Ovary (tissue), 9 donors: Measurements from ENCODE around the gene KNOP1. TPM values are rescaled to one million over a fixed set of nuclear protein-coding genes. Genes with fewer than 3 reads are reported as not detected.

Source experiments
- DNase-seq, 5 donors: peaks; one replicate each; pipeline ENCODE4 v3.0.0-alpha.2; 2019 to 2020
- H3K27ac ChIP-seq, 2 donors: fragments of 200-600 bp; one replicate each; pipeline versions ENCODE4 v1.5.1 to v1.8.0; 2019 to 2022
- H3K27me3 ChIP-seq: fragments of 200-600 bp; one replicate; pipeline ENCODE4 v1.8.0; 2022
- H3K36me3 ChIP-seq: fragments of 200-600 bp; sonication (generic); one replicate; pipeline ENCODE4 v1.5.1; 2019
- H3K4me1 ChIP-seq: one replicate; pipeline ENCODE4 v1.8.1; 2013; ENCODE audit warnings: mild to moderate bottlenecking, moderate library complexity; ENCODE audit not compliant: insufficient read depth
- H3K4me3 ChIP-seq: fragments of 200-600 bp; sonication (generic); one replicate; pipeline ENCODE4 v1.5.1; 2017
- H3K9me3 ChIP-seq, 2 donors: fragments of 200-600 bp in 1 of 2; sonication (generic) in 1 of 2; one replicate each; pipeline versions ENCODE4 v1.5.1 to v1.8.1; 2013 to 2019; ENCODE audit warnings: mild to moderate bottlenecking in 1 of 2, moderate library complexity in 1 of 2
- CTCF ChIP-seq, 3 donors: fragments of 450-650 bp in 2 of 3; fragments of 200-600 bp in 1 of 3; IDR thresholded peaks; one replicate each; pipeline versions ENCODE4 v1.5.1 to v1.8.0; 2016 to 2022; ENCODE audit warnings: antibody characterized with exemption in 3 of 3, mild to moderate bottlenecking in 1 of 3
- EP300 ChIP-seq: sonication (generic); formaldehyde crosslinking; IDR thresholded peaks from one replicate; pipeline ENCODE4 v1.6.1; 2017; ENCODE audit warnings: antibody characterized with exemption
- POLR2A ChIP-seq: fragments of 450-650 bp; IDR thresholded peaks from one replicate; pipeline ENCODE4 v1.6.1; 2017; ENCODE audit warnings: antibody characterized with exemption, mild to moderate bottlenecking, moderate library complexity
- WGBS, 3 donors: extraction: QIAGEN DNeasy Blood & Tissue Kit in 1 of 3; methylation state at CpG; one replicate each; pipeline versions ENCODE4 v1.1.5 to v1.1.7; 2013 to 2017; 5-methylcytosine and 5-hydroxymethylcytosine counted together
- intact Hi-C, 4 donors: fragments of 100-400 bp; cut with DNase I; formaldehyde crosslinking; loops; one replicate each; pipeline versions ENCODE4 v1.11.0 to v1.15.1; 2022 to 2023
- polyA plus RNA-seq, 2 donors: library from polyadenylated mRNA; stranded (reverse); fragments of 200-250 nt in 1 of 2; fragments of 350-450 nt in 1 of 2; fragmentation: Illumina TruSeq in 1 of 2; extraction: RNeasy Lipid Tissue Mini Kit (QIAGEN cat#74804) in 1 of 2; gene quantifications; one replicate each; pipeline ENCODE4 v1.2.3, GENCODE V29; 2013 to 2014
- total RNA-seq, 7 donors: library from RNA; depleted of rRNA in 2 of 7; stranded (reverse); fragments of >200 nt in 2 of 7; fragmentation: NEBNext Ultra II Directional in 3 of 7; extraction: Animal tissue kit (Norgen Biotek cat#: 25700) in 3 of 7; gene quantifications; one replicate each; pipeline versions ENCODE4 v1.1.0 to v1.2.4, GENCODE V29; 2016 to 2023
- donor health status: DM: no; HTN: no; CAD: no; lungs with moderate emphysema.
- donor health status: DM: no; HTN: no; CAD: no.
- donor health status: Bipolar disorder and iron deficiency.
- donor health status: DM: yes; HTN: yes; CAD: no.
- donor health status: DM: no; HTN: no; CAD: no.
- donor health status: DM: yes; HTN: yes; CAD: no.

Gene KNOP1
- total and polyA plus RNA-seq, 9 donors = 6.4 to 29.9 (median 17.0) TPM

GRCh38 chr16:19715566-19715965, 2.5 kb downstream of the KNOP1 start:
- Histone ChIP-seq H3K4me3 (no peak overlapping the region), H3K27ac (no peak overlapping the region), H3K27me3 (no peaks in the 10 kb centered on the region), H3K36me3 (no peaks in the 10 kb centered on the region), H3K4me1 (peaks cover 13% of the 10 kb centered on the region), H3K9me3 (no peaks in the 10 kb centered on the region)
- no peak for DNase-seq
- intact Hi-C loops = loop anchor here in 1 of 4 donors (5.0 kb wide), 1 partner anchor 167 kb away; the partner anchor contains the start of gene GPRC5B
- TF ChIP-seq CTCF (IDR thresholded peaks at IDR 0.05) (no peak), POLR2A (no peak), EP300 (no peak)
- 87 to 89% (median 87%) methylated on average over 5 of the region's 5 CpGs for WGBS, 3 donors

DNA sequence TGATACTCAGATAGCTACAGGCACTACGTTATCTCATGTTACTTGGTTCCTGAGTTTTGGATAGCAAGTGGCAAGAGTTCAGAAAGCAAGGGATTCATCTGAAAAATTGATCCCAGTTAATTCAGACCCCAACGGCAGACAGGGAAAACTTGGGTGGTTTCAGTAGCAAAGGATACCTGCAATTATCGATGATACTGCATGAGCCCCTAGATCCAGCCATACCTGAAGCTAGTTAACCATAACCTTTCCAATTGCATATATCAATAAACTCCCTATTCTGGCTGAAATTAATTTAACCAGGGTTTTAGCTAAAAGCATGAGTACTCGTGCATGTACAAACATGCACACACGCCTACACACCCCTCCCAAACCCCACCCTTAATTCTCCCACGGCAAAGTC, 4.3 kb downstream of the KNOP1 start:
- intact Hi-C loops = no loop called here
- H3K27ac ChIP-seq = no peak overlapping the region
- H3K9me3 ChIP-seq = no peaks in the 10 kb centered on the region
- H3K36me3 ChIP-seq = no peaks in the 10 kb centered on the region
- no peaks in the 10 kb centered on the region for H3K27me3 ChIP-seq
- DNase-seq = no peak
- H3K4me1 ChIP-seq = peaks cover 11% of the 10 kb centered on the region
- no peak for TF ChIP-seq POLR2A
- TF ChIP-seq CTCF (IDR thresholded peaks at IDR 0.05) = no peak
- TF ChIP-seq EP300 = no peak
- WGBS, 3 donors = 89 to 90% (median 90%) methylated on average over 6 of the region's 6 CpGs
- H3K4me3 ChIP-seq = no peak overlapping the region

DNA sequence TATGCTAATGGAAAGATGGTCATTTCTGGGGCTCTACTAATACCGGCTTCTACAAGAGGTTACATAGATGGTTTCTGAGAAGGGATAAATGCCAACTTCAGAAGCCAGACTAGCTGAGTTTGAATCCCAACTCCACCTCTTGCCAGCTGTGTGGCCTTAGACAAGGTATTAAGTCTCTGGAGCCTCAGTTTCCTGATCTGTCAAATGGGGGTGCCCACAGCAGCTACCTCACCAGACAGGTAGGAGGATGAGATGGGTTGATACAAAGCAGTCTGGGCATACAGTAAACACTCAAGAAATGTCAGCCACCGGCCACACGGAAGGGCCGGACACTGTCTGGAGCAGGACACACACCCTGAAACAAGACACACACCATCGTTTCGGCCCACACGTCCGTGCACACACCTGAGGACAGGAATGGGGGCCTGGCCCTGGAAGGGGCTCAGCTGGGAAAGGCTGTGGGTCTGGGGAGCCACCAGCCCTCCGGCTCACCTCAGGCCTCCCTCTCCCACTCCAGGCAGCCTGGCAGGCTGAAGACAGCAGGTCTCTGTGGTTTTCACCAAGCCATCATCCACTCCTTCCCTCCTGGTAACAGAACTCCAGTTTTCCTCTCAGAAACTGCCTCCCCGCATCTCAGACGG, 5.5 kb downstream of the KNOP1 start:
- Histone ChIP-seq H3K4me3 (no peak overlapping the region), H3K4me1 (peaks cover 11% of the 10 kb centered on the region), H3K27ac (no peak overlapping the region), H3K9me3 (no peaks in the 10 kb centered on the region), H3K36me3 (no peaks in the 10 kb centered on the region), H3K27me3 (no peaks in the 10 kb centered on the region)
- no peak for TF ChIP-seq POLR2A
- no peak for TF ChIP-seq EP300
- TF ChIP-seq CTCF (IDR thresholded peaks at IDR 0.05) = no peak
- no peak for DNase-seq
- intact Hi-C loops = no loop called here
- WGBS, 3 donors = 92 to 94% (median 94%) methylated on average over 11 of the region's 11 CpGs

DNA sequence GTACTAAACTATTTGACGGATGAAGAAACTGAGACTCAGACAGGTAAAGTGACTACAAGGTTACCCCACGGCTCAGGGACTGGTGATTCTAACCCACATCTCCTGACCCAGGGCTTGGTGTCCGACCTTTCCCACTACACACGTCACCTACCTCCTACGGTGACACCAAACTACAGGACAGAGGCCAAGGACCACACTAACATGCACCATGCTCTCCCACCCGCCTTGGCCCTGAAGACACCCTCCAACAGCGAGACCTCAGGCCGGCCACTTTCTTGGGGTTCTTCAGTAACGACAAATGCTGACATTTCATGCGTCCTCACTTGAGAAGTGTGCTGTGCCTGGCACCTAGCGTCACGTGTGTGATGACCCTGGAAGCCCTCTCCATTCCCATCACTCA, 6.4 kb downstream of the KNOP1 start:
- H3K4me3 ChIP-seq = no peak overlapping the region
- H3K27ac ChIP-seq = no peak overlapping the region
- DNase-seq = no peak
- no peaks in the 10 kb centered on the region for H3K9me3 ChIP-seq
- no peaks in the 10 kb centered on the region for H3K27me3 ChIP-seq
- H3K4me1 ChIP-seq = peaks cover 8% of the 10 kb centered on the region
- intact Hi-C loops = no loop called here
- no peak for TF ChIP-seq EP300
- TF ChIP-seq POLR2A = no peak
- TF ChIP-seq CTCF (IDR thresholded peaks at IDR 0.05) = no peak
- 92 to 94% (median 94%) methylated on average over 12 of the region's 12 CpGs for WGBS, 3 donors
- no peaks in the 10 kb centered on the region for H3K36me3 ChIP-seq
